AG04450 (cell line): Measurements from ENCODE around the gene RAMP1. TPM values are rescaled to one million over a fixed set of nuclear protein-coding genes. Genes with fewer than 3 reads are reported as not detected.
"Not testable (repeated sequence)": the region's sequence is repeated elsewhere in the genome, so short reads cannot be mapped to it uniquely, and the experiment has no call there.

ENCODE experiments used
- CTCF ChIA-PET: fragments of 300-600, 350-600 bp; formaldehyde crosslinking; extraction: SDS; loops from one replicate; lab custom pipeline; 2022; ENCODE audit warnings: antibody characterized with exemption, inconsistent platforms; lab: Charles Lee
- POLR2A ChIA-PET: fragments of 350-600 bp; formaldehyde crosslinking; extraction: SDS; loops from one replicate; lab custom pipeline; 2021; ENCODE audit warnings: antibody characterized with exemption, inconsistent platforms; lab: Yijun Ruan, JAX
- DNase-seq: peaks from one replicate; pipeline ENCODE4 v3.0.0-alpha.2; 2011; ENCODE audit warnings: low read depth, low spot score
- H3K27ac ChIP-seq: one replicate; pipeline ENCODE4 v1.5.1; 2012; ENCODE audit warnings: low read depth, low read length, control low read depth
- H3K27me3 ChIP-seq: one replicate; pipeline ENCODE4 v1.6.0; 2012; ENCODE audit warnings: low read length; ENCODE audit not compliant: control insufficient read depth, insufficient read depth
- H3K4me3 ChIP-seq: 2 replicates; pipeline ENCODE4 v1.5.1; 2011; ENCODE audit warnings: mild to moderate bottlenecking, low read depth, low read length, control low read depth
- H3K9me3 ChIP-seq: 2 replicates; pipeline ENCODE4 v1.5.1; 2012; ENCODE audit warnings: low read length; ENCODE audit not compliant: control insufficient read depth, insufficient read depth
- CTCF ChIP-seq: IDR thresholded peaks from 2 replicates; pipeline ENCODE4 v1.5.1; 2011; ENCODE audit warnings: low read depth, low read length, control low read depth, inconsistent platforms
- polyA plus RNA-seq: library from polyadenylated mRNA; depleted of rRNA; stranded (reverse); fragments of >200 nt; gene quantifications from 2 replicates; pipeline ENCODE4 v1.2.3, GENCODE V29; 2011

Gene RAMP1
- polyA plus RNA-seq, 1 experiment: 26.5 TPM

GRCh38 chr2:237867465-237867864, 8.0 kb downstream of the RAMP1 start:
- DNase-seq: no peak
- Histone ChIP-seq H3K27ac (no peak overlapping the region), H3K9me3 (peaks cover 3% of the 10 kb centered on the region; the same call in 1 of the 2 replicates), H3K4me3 (no peak overlapping the region), H3K27me3 (no peaks in the 10 kb centered on the region)
- ChIA-PET CTCF (interaction anchor here (1.9 to 2.3 kb wide), 2 partner anchors 56 to 396 kb away, joined by 5 to 8 read pairs; no protein-coding TSS in a partner anchor), POLR2A (no interaction called here)
- no peak for TF ChIP-seq CTCF

DNA sequence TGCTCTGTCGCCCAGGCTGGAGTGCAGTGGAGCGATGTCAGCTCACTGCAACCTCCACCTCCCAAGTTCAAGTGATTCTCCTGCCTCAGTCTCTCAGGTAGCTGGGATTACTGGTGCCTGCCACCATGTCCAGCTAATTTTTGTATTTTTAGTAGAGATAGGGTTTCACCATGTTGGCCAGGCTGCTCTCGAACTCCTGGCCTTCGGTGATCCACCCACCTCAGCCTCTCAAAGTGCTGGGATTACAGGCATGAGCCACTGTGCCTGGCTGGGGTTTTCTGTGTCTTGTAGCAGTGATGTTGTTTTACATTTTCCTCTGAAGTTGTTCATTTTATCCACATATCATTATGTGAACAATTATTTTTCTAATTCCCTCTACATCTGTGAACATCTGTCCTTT, 8.7 kb downstream of the RAMP1 start:
- CTCF ChIA-PET: interaction anchor here (2.3 kb wide), 1 partner anchor 395 kb away, joined by 8 read pairs; no protein-coding TSS in a partner anchor
- POLR2A ChIA-PET, H3K27ac ChIP-seq, H3K4me3 ChIP-seq, H3K27me3 ChIP-seq, H3K9me3 ChIP-seq, DNase-seq: not testable (repeated sequence)

- ChIA-PET POLR2A (no interaction called here), CTCF (no interaction called here)
- H3K9me3 ChIP-seq: peaks cover 3% of the 10 kb centered on the region; the same call in 1 of the 2 replicates
- no peak for TF ChIP-seq CTCF
- peak overlapping the region; percentile 31 for H3K27ac ChIP-seq
- H3K4me3 ChIP-seq: no peak overlapping the region
- no peak for DNase-seq
- H3K27me3 ChIP-seq: no peaks in the 10 kb centered on the region
These were observed 9.4 kb downstream of the RAMP1 start for GRCh38 chr2:237868631-237869342.

- ChIA-PET POLR2A (no interaction called here), CTCF (no interaction called here)
- Histone ChIP-seq H3K27ac (no peak overlapping the region), H3K9me3 (peaks cover 3% of the 10 kb centered on the region; the same call in 1 of the 2 replicates), H3K4me3 (no peak overlapping the region), H3K27me3 (no peaks in the 10 kb centered on the region)
- TF ChIP-seq CTCF: no peak
- no peak for DNase-seq
These were observed 10.1 kb downstream of the RAMP1 start for GRCh38 chr2:237869343-237870102.

DNA sequence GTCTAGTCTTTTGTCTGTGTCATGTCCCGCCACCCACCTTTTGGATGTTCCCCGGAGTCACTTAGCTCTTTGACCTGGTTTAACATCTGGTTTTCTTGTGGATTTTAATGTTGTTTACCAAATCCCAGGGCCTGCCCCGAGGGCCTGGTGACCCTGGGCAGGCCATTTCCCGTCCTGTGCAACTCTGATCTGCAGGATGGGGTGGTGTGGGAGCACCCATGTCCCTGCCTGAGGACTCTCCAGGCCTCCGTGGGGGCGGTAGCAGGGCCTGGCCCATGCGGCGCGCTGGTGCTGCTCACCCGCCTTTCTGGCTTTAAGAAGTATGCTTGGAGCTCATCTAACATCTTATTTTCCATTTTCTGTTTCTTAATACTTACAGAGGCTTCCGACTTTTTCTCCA, 10.7 kb downstream of the RAMP1 start:
- Histone ChIP-seq H3K27me3 (no peaks in the 10 kb centered on the region), H3K27ac (no peak overlapping the region), H3K9me3 (peaks cover 3% of the 10 kb centered on the region; the same call in 1 of the 2 replicates), H3K4me3 (no peak overlapping the region)
- TF ChIP-seq CTCF: no peak
- CTCF ChIA-PET: no interaction called here
- DNase-seq: no peak
- POLR2A ChIA-PET: no interaction called here
